GM19035 (cell line): ENCODE measurements around the gene XRN2.
"Not testable (repeated sequence)": the region's sequence is repeated elsewhere in the genome, so short reads cannot be mapped to it uniquely, and the experiment has no call there.

Source experiments
- ATAC-seq: cut with Tn5 transposase; IDR thresholded peaks from one replicate; pipeline ENCODE4 v1.9.1; 2021; ENCODE audit not compliant: unreplicated experiment

The XRN2 gene

GRCh38 chr20:21413996-21414395 lies 110.9 kb downstream of the XRN2 start:
- ATAC-seq, result not testable (repeated sequence)

- ATAC-seq, result not testable (repeated sequence)
These were observed 116.0 kb downstream of the XRN2 start for GRCh38 chr20:21419147-21419546.

GRCh38 chr20:21421601-21422236 lies 118.6 kb downstream of the XRN2 start:
- ATAC-seq, result no peak

GRCh38 chr20:21423712-21424111 lies 120.6 kb downstream of the XRN2 start:
- not testable (repeated sequence) for ATAC-seq

GRCh38 chr20:21424846-21425245 lies 121.7 kb downstream of the XRN2 start:
- ATAC-seq, result no peak

- ATAC-seq, result no peak
These were observed 126.9 kb downstream of the XRN2 start for GRCh38 chr20:21430020-21430419.

- no peak for ATAC-seq
These were observed 129.8 kb downstream of the XRN2 start for GRCh38 chr20:21432911-21433310.

- ATAC-seq, result no peak
These were observed 130.3 kb downstream of the XRN2 start for GRCh38 chr20:21433329-21433890.

GRCh38 chr20:21435576-21435975 lies 132.4 kb downstream of the XRN2 start:
- no peak for ATAC-seq

GRCh38 chr20:21436205-21436604 lies 133.1 kb downstream of the XRN2 start:
- ATAC-seq, result no peak

GRCh38 chr20:21437248-21437647 lies 134.1 kb downstream of the XRN2 start:
- ATAC-seq, result no peak

- no peak for ATAC-seq
These were observed 134.7 kb downstream of the XRN2 start for GRCh38 chr20:21437816-21438215.
